PFSK-1 (cell line): ENCODE measurements around the gene B4GALNT4.

Experiments
- FOXP2 ChIP-seq: optimal IDR thresholded peaks from 2 replicates; pipeline ENCODE3; 2011; ENCODE audit warnings: borderline replicate concordance, control low read depth, inconsistent platforms; ENCODE audit not compliant: insufficient read depth; ENCODE audit errors: extremely low read length, extremely low read depth
- POLR2AphosphoS5 ChIP-seq: IDR thresholded peaks from 2 replicates; pipeline ENCODE4 v1.6.1; 2012; ENCODE audit warnings: low read depth, mild to moderate bottlenecking, control low read depth, low read length, moderate library complexity
- SIN3A ChIP-seq: IDR thresholded peaks from 2 replicates; pipeline ENCODE4 v1.6.1; 2012; ENCODE audit warnings: mild to moderate bottlenecking, low read length, moderate library complexity, borderline replicate concordance; ENCODE audit not compliant: insufficient read depth
- TAF1 ChIP-seq: IDR thresholded peaks from 2 replicates; pipeline ENCODE4 v1.6.1; 2012; ENCODE audit warnings: low read length, control low read depth, borderline replicate concordance; ENCODE audit not compliant: insufficient read depth
- TF ChIP-seq, protein P1 (sequence below), 2 experiments: IDR thresholded peaks; 2 replicates each; pipeline versions ENCODE4 v1.6.1 to v1.8.0; 2011 to 2012; ENCODE audit warnings: low read depth in 2 of 2, low read length in 2 of 2, control low read depth in 1 of 2, inconsistent platforms in 1 of 2, mild to moderate bottlenecking in 1 of 2, moderate library complexity in 1 of 2; ENCODE audit not compliant: insufficient read depth in 1 of 2

Gene B4GALNT4

DNA sequence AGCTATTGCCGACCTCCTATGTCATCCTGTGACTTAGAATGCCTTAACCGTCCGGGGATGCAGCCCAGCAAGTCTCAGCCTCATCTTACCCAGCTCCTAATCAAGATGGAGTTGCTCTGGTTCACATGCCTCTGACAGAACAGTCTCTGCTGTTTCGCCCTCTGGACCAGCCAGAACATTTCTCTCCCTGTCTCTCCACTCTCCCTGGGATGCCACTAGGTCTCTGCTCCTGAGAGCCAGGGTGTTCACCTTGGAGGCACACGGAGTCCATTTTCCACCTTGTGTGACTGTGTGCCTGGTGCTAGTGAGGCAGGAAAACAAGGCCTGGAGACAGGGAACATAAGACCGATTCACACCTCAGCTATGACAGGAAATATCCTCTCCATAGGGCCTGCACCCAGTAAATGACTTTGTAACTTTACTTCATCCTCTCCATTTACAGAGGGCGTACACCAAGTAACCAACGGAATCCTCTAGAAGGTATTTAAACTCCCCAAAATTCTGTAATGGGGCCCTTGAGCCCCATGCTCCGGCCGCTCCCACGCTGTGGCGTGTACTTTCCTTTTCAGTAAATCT is 16.8 kb upstream of the B4GALNT4 start:
- TF ChIP-seq POLR2AphosphoS5 = no peak
- no peak for TF ChIP-seq TAF1
- TF ChIP-seq FOXP2 = no peak
- no peak for TF ChIP-seq SIN3A
- TF ChIP-seq, protein P1, sequence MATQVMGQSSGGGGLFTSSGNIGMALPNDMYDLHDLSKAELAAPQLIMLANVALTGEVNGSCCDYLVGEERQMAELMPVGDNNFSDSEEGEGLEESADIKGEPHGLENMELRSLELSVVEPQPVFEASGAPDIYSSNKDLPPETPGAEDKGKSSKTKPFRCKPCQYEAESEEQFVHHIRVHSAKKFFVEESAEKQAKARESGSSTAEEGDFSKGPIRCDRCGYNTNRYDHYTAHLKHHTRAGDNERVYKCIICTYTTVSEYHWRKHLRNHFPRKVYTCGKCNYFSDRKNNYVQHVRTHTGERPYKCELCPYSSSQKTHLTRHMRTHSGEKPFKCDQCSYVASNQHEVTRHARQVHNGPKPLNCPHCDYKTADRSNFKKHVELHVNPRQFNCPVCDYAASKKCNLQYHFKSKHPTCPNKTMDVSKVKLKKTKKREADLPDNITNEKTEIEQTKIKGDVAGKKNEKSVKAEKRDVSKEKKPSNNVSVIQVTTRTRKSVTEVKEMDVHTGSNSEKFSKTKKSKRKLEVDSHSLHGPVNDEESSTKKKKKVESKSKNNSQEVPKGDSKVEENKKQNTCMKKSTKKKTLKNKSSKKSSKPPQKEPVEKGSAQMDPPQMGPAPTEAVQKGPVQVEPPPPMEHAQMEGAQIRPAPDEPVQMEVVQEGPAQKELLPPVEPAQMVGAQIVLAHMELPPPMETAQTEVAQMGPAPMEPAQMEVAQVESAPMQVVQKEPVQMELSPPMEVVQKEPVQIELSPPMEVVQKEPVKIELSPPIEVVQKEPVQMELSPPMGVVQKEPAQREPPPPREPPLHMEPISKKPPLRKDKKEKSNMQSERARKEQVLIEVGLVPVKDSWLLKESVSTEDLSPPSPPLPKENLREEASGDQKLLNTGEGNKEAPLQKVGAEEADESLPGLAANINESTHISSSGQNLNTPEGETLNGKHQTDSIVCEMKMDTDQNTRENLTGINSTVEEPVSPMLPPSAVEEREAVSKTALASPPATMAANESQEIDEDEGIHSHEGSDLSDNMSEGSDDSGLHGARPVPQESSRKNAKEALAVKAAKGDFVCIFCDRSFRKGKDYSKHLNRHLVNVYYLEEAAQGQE (IDR thresholded peaks at IDR 0.05; ENCODE audit: insufficient read depth in 1 of 2, low read depth in 2 of 2, low read length in 2 of 2) = no peak

DNA sequence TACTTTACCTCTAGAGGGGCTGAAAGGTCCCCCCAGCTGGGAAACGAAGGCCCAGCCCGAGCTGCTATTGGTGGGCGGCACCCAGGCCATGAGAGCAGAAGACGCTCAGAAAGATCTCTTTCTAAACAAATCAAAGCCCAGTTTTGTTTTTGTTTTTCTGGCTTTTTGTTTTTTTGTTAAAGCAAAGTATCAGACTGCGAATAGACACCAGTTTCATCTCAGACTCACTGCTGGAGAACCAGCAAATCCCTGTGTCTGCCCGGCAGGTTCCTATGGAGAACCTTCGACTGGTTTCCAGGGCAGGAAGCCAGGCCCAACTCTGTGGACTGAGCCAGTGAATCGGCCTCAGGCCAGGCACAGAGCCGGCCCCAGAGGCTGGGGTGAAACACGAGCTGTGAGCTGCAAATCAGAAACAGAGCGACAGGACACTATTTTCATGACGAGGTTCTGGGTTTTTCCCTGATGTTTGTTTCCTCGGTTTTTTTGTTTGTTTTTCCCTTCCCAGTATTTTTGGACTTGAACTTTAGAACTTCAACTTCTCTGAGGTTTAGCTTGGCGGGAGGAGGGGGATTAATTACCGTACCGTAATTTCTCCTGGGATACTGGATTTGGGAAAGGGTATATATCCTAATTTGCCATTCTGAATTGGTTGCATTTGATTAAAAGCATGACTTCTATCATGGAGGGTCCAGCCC is 16.0 kb upstream of the B4GALNT4 start:
- TF ChIP-seq, protein P1 (IDR thresholded peaks at IDR 0.05; ENCODE audit: insufficient read depth in 1 of 2, low read depth in 2 of 2, low read length in 2 of 2) = no peak
- no peak for TF ChIP-seq FOXP2

DNA sequence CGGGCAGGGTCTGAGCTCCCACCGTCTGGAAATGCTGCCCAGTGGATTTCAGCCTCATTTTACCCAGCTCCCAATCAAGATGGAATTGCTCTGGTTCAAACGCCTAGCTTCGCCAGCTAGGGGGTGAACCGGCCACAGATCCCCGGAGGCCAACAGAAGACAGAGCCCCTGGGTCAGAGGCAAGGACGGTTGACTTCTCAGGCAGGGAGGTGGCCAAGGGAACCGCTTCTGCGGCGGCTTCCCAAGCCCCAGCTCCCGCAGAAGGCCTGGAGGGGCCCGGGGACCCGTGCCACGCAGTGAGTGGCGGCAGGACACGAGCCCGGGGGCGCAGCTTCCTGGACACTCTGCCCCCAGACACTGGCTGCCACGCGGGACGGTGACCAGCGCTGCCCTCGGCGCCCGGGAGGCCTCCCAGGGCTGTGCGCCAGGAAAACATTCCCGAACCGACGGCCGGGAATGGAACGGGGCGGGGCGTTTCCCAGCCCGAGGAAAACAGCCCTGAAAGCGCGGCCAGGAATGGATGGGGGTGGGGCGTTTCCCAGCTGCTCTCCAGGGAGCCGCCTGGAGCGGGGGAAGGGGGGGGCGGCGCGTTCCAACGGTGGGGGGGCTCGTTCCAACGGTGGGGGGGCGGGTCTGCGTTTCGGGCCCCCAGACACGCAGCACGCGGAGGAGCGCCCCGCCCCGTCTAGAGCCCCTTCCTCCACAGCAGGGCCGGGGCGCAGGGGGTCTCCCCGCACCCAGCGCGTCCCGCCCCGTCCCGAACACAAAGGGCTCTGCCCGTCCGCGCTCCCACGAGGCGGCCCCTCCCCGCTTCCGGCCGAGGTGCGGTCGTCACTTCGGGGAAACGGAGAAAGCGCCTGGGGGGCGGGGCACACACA is 13.5 kb upstream of the B4GALNT4 start:
- TF ChIP-seq FOXP2 = peak; percentile 32
- peak; percentile 42; the same call in 1 of the 2 replicates for TF ChIP-seq TAF1
- TF ChIP-seq SIN3A = no peak
- TF ChIP-seq POLR2AphosphoS5 = peak; percentile 44; the same call in 1 of the 2 replicates
- TF ChIP-seq, protein P1 (IDR thresholded peaks at IDR 0.05; ENCODE audit: insufficient read depth in 1 of 2, low read depth in 2 of 2, low read length in 2 of 2) = peak; percentile 9 to 37; a peak in 2 of 4 replicates

DNA sequence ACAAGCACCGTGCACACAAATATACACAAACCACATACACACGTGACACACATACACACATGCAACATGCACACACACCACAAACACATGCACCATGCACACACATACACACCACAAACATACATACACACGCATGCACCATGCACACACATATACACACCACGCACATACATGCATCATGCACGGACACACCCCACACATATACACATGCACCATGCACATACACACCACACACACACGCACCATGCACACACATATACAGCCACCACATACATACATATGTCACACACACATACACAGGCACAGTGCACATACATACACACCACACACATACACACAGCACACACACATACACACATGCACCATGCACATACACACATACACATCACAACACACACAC is 12.7 kb upstream of the B4GALNT4 start:
- TF ChIP-seq FOXP2 (no peak), SIN3A (no peak), POLR2AphosphoS5 (no peak), TAF1 (no peak)
- TF ChIP-seq, protein P1 (IDR thresholded peaks at IDR 0.05; ENCODE audit: insufficient read depth in 1 of 2, low read depth in 2 of 2, low read length in 2 of 2) = no peak
